Stomach smooth muscle (tissue), 2 donors: ENCODE data around the gene FAM163B.

Experiments used
- H3K27ac ChIP-seq: one replicate; pipeline ENCODE4 v1.7.0; 2013; ENCODE audit warnings: mild to moderate bottlenecking, low read length, inconsistent platforms
- H3K27me3 ChIP-seq, 2 donors: one replicate each; pipeline ENCODE4 v1.7.0; 2013; ENCODE audit warnings: low read length in 2 of 2; ENCODE audit not compliant: insufficient read depth in 2 of 2, control insufficient read depth in 1 of 2
- H3K36me3 ChIP-seq, 2 donors: one replicate each; pipeline ENCODE4 v1.7.0; 2013; ENCODE audit warnings: low read length in 2 of 2; ENCODE audit not compliant: control insufficient read depth in 2 of 2, insufficient read depth in 2 of 2
- H3K4me1 ChIP-seq: one replicate; pipeline ENCODE4 v1.7.0; 2013; ENCODE audit warnings: low read length; ENCODE audit not compliant: control insufficient read depth, insufficient read depth
- H3K4me3 ChIP-seq, 2 donors: one replicate each; pipeline ENCODE4 v1.7.0; 2013; ENCODE audit warnings: low read length in 2 of 2
- H3K9ac ChIP-seq, 2 donors: one replicate each; pipeline ENCODE4 v1.7.0; 2013; ENCODE audit warnings: low read length in 2 of 2, mild to moderate bottlenecking in 1 of 2
- H3K9me3 ChIP-seq, 2 donors: one replicate each; pipeline ENCODE4 v1.7.0; 2013; ENCODE audit warnings: low read length in 2 of 2; ENCODE audit not compliant: control insufficient read depth in 2 of 2
- donor health status: healthy.
- donor health status: Pancreatic carcinoma.

FAM163B gene

GRCh38 chr9:133556354-133556753 lies 52.8 kb downstream of the FAM163B start:
- peaks cover 22% of the 10 kb centered on the region for H3K4me1 ChIP-seq
- no peaks in the 10 kb centered on the region for H3K36me3 ChIP-seq
- H3K4me3 ChIP-seq = no peak overlapping the region
- H3K9me3 ChIP-seq = no peaks in the 10 kb centered on the region
- no peak overlapping the region for H3K27ac ChIP-seq
- no peak overlapping the region for H3K9ac ChIP-seq
- H3K27me3 ChIP-seq = peaks cover 0 to 4% of the 10 kb centered on the region in 2 donors

GRCh38 chr9:133554729-133555128 lies 54.5 kb downstream of the FAM163B start:
- Histone ChIP-seq H3K27ac (no peak overlapping the region), H3K4me3 (no peak overlapping the region), H3K27me3 (peaks cover 0 to 4% of the 10 kb centered on the region in 2 donors), H3K4me1 (peaks cover 11% of the 10 kb centered on the region), H3K36me3 (peaks cover 0 to 2% of the 10 kb centered on the region in 2 donors), H3K9me3 (no peaks in the 10 kb centered on the region), H3K9ac (no peak overlapping the region)

- Histone ChIP-seq H3K36me3 (peaks cover 0 to 2% of the 10 kb centered on the region in 2 donors), H3K4me1 (peaks cover 11% of the 10 kb centered on the region), H3K27me3 (peaks cover 0 to 4% of the 10 kb centered on the region in 2 donors), H3K4me3 (no peak overlapping the region), H3K27ac (no peak overlapping the region), H3K9me3 (no peaks in the 10 kb centered on the region), H3K9ac (no peak overlapping the region)
Observed at GRCh38 chr9:133553973-133554713, 55.0 kb downstream of the FAM163B start.

GRCh38 chr9:133553123-133553522 lies 56.1 kb downstream of the FAM163B start:
- Histone ChIP-seq H3K36me3 (peaks cover 0 to 2% of the 10 kb centered on the region in 2 donors), H3K9me3 (no peaks in the 10 kb centered on the region), H3K4me3 (no peak overlapping the region), H3K27me3 (peaks cover 0 to 4% of the 10 kb centered on the region in 2 donors), H3K27ac (no peak overlapping the region), H3K9ac (no peak overlapping the region), H3K4me1 (peaks cover 5% of the 10 kb centered on the region)

- Histone ChIP-seq H3K27me3 (peaks cover 0 to 4% of the 10 kb centered on the region in 2 donors), H3K4me3 (no peak overlapping the region), H3K27ac (no peak overlapping the region), H3K4me1 (no peaks in the 10 kb centered on the region), H3K36me3 (peaks cover 0 to 4% of the 10 kb centered on the region in 2 donors), H3K9ac (no peak overlapping the region), H3K9me3 (no peaks in the 10 kb centered on the region)
Observed at GRCh38 chr9:133552236-133552635, 57.0 kb downstream of the FAM163B start.

- Histone ChIP-seq H3K27me3 (peaks cover 0 to 4% of the 10 kb centered on the region in 2 donors), H3K4me3 (no peak overlapping the region), H3K9me3 (no peaks in the 10 kb centered on the region), H3K36me3 (peaks cover 0 to 4% of the 10 kb centered on the region in 2 donors), H3K27ac (no peak overlapping the region), H3K9ac (no peak overlapping the region), H3K4me1 (peaks cover 2% of the 10 kb centered on the region)
Observed at GRCh38 chr9:133551446-133551845, 57.7 kb downstream of the FAM163B start.

GRCh38 chr9:133547116-133547515 lies 62.1 kb downstream of the FAM163B start:
- H3K27ac ChIP-seq = no peak overlapping the region
- H3K36me3 ChIP-seq = peaks cover 0 to 4% of the 10 kb centered on the region in 2 donors
- H3K27me3 ChIP-seq = no peaks in the 10 kb centered on the region
- no peak overlapping the region for H3K4me3 ChIP-seq
- H3K9ac ChIP-seq = no peak overlapping the region
- H3K9me3 ChIP-seq = no peaks in the 10 kb centered on the region
- H3K4me1 ChIP-seq = peaks cover 13% of the 10 kb centered on the region

- no peak overlapping the region for H3K9ac ChIP-seq
- no peaks in the 10 kb centered on the region for H3K27me3 ChIP-seq
- H3K36me3 ChIP-seq = peaks cover 0 to 4% of the 10 kb centered on the region in 2 donors
- H3K9me3 ChIP-seq = no peaks in the 10 kb centered on the region
- H3K4me3 ChIP-seq = no peak overlapping the region
- H3K4me1 ChIP-seq = peaks cover 13% of the 10 kb centered on the region
- no peak overlapping the region for H3K27ac ChIP-seq
Observed at GRCh38 chr9:133546287-133546680, 62.9 kb downstream of the FAM163B start.

- H3K27me3 ChIP-seq = no peaks in the 10 kb centered on the region
- H3K4me1 ChIP-seq = peaks cover 13% of the 10 kb centered on the region
- no peak overlapping the region for H3K27ac ChIP-seq
- H3K9ac ChIP-seq = no peak overlapping the region
- no peak overlapping the region for H3K4me3 ChIP-seq
- peaks cover 0 to 6% of the 10 kb centered on the region in 2 donors for H3K36me3 ChIP-seq
- no peaks in the 10 kb centered on the region for H3K9me3 ChIP-seq
Observed at GRCh38 chr9:133545494-133546286, 63.5 kb downstream of the FAM163B start.

GRCh38 chr9:133543772-133544467 lies 65.3 kb downstream of the FAM163B start:
- no peak overlapping the region for H3K27ac ChIP-seq
- no peaks in the 10 kb centered on the region for H3K9me3 ChIP-seq
- H3K4me3 ChIP-seq = no peak overlapping the region
- H3K36me3 ChIP-seq = peaks cover 0 to 4% of the 10 kb centered on the region in 2 donors
- H3K27me3 ChIP-seq = peaks cover 2 to 3% of the 10 kb centered on the region in 2 donors
- peaks cover 15% of the 10 kb centered on the region for H3K4me1 ChIP-seq
- no peak overlapping the region for H3K9ac ChIP-seq
